K562 (cell line): ENCODE results near the gene TMC8. TPM values are rescaled to one million over a fixed set of nuclear protein-coding genes. Genes with fewer than 3 reads are reported as not detected.
A peak's percentile ranks its signal among the peaks of the same experiment; 100 is the strongest.

Experiments
- ATF1 ChIP-seq, 2 experiments: fragments of 450-650 bp in 1 of 2; IDR thresholded peaks; 2 replicates each; pipeline ENCODE4 v1.6.1; 2016; ENCODE audit warnings: missing compliant biosample characterization in 1 of 2, missing genetic modification characterization in 1 of 2
- ATF7 ChIP-seq: fragments of 450-650 bp; IDR thresholded peaks from 2 replicates; pipeline ENCODE4 v1.7.1; 2014; ENCODE audit warnings: mild to moderate bottlenecking, moderate library complexity
- CHD2 ChIP-seq: IDR thresholded peaks from 2 replicates; pipeline ENCODE4 v1.6.1; 2011; ENCODE audit warnings: low read depth, low read length
- CREM ChIP-seq: IDR thresholded peaks from 2 replicates; pipeline ENCODE4 v1.6.1; 2014; ENCODE audit warnings: antibody characterized with exemption, low read depth
- DDX20 ChIP-seq: fragments of 450-650 bp; IDR thresholded peaks from 2 replicates; pipeline ENCODE4 v1.6.1; 2016; ENCODE audit warnings: missing genetic modification characterization, low read depth, mild to moderate bottlenecking, missing compliant biosample characterization, moderate library complexity
- HMGN3 ChIP-seq: IDR thresholded peaks from 2 replicates; pipeline ENCODE4 v1.6.1; 2011; ENCODE audit warnings: borderline replicate concordance, low read depth, mild to moderate bottlenecking, mixed read lengths, low read length; ENCODE audit not compliant: insufficient read length; ENCODE audit errors: extremely low read depth
- L3MBTL2 ChIP-seq: fragments of 450-650 bp; IDR thresholded peaks from 2 replicates; pipeline ENCODE4 v1.6.1; 2016; ENCODE audit warnings: mild to moderate bottlenecking, moderate library complexity
- MYNN ChIP-seq, 2 experiments: sonication (generic); formaldehyde crosslinking in 1 of 2; IDR thresholded peaks; 2 replicates each; pipeline versions ENCODE4 v1.5.0 to v1.6.1; 2016 to 2020; ENCODE audit warnings: antibody characterized with exemption in 1 of 2, missing genetic modification reagents in 1 of 2
- PHF20 ChIP-seq: fragments of 450-650 bp; IDR thresholded peaks from 2 replicates; pipeline ENCODE4 v1.6.1; 2018; ENCODE audit not compliant: partially characterized antibody
- RBM22 ChIP-seq: fragments of 200-400 bp; formaldehyde crosslinking; IDR thresholded peaks from 2 replicates; pipeline ENCODE4 v1.6.1; 2018; ENCODE audit warnings: low read length, low read depth; ENCODE audit not compliant: poor library complexity, severe bottlenecking
- TCF7 ChIP-seq: sonication (generic); IDR thresholded peaks from 2 replicates; pipeline ENCODE4 v1.6.1; 2016; ENCODE audit warnings: antibody characterized with exemption, borderline replicate concordance
- ZFPM2 ChIP-seq: fragments of 250-450 bp; sonication (Bioruptor Pico); IDR thresholded peaks from 2 replicates; pipeline ENCODE4 v1.5.1; 2022; ENCODE audit warnings: mild to moderate bottlenecking
- ZNF668 ChIP-seq: fragments of 250-450 bp; sonication (Bioruptor Pico); IDR thresholded peaks from 2 replicates; pipeline ENCODE4 v1.8.0; 2022; ENCODE audit warnings: mild to moderate bottlenecking, inconsistent platforms
- polyA plus RNA-seq, 8 experiments: library from polyadenylated mRNA; depleted of rRNA in 4 of 8; stranded (reverse) in 5 of 8; unstranded in 3 of 8; fragments of >200 nt; fragmentation: Nextera tagmentation in 2 of 8; fragmentation: Illumina TruSeq in 1 of 8; extraction: Ambion mirVana in 2 of 8; extraction: Trizol in 1 of 8; gene quantifications; 2 replicates each; pipeline versions ENCODE4 v1.2.1 to v1.2.3, GENCODE V29; 2011 to 2014; ENCODE audit warnings: inconsistent platforms in 1 of 8, missing spikeins in 1 of 8
- total RNA-seq, 7 experiments: library from RNA; depleted of rRNA in 6 of 7; stranded (reverse); fragments of >200 nt in 6 of 7; fragmentation: Illumina TruSeq in 2 of 7; extraction: Trizol in 2 of 7; gene quantifications; 2 replicates each; pipeline versions ENCODE4 v1.2.1 to v1.2.3, GENCODE V29; 2011 to 2021; ENCODE audit warnings: low replicate concordance in 1 of 7
- TF ChIP-seq, protein P1 (sequence below), 2 experiments: fragments of 150-350 bp in 1 of 2; IDR thresholded peaks; 2 replicates each; pipeline ENCODE4 v1.6.1; 2012 to 2016; ENCODE audit warnings: low read depth in 2 of 2, low read length in 2 of 2, mild to moderate bottlenecking in 1 of 2, moderate library complexity in 1 of 2
- TF ChIP-seq, protein P2 (sequence below): sonication (generic); formaldehyde crosslinking; IDR thresholded peaks from 2 replicates; pipeline ENCODE4 v1.9.0; 2022; ENCODE audit warnings: mild to moderate bottlenecking, missing genetic modification reagents
- TF ChIP-seq, protein P3 (sequence below): fragments of 450-650 bp; IDR thresholded peaks from 2 replicates; pipeline ENCODE4 v1.6.1; 2016
- TF ChIP-seq, protein P4 (sequence below): conservative IDR thresholded peaks from 2 replicates; pipeline ENCODE4 v1.6.1; 2011; ENCODE audit warnings: low read depth, mild to moderate bottlenecking, low read length; ENCODE audit not compliant: control insufficient read depth

TMC8 gene
- total and polyA plus RNA-seq, 9 of the 15 experiments (the other 6 are each of a cell fraction or from before 2014, with no cell fraction given): 0.13 to 10.9 (median 2.8) TPM

DNA sequence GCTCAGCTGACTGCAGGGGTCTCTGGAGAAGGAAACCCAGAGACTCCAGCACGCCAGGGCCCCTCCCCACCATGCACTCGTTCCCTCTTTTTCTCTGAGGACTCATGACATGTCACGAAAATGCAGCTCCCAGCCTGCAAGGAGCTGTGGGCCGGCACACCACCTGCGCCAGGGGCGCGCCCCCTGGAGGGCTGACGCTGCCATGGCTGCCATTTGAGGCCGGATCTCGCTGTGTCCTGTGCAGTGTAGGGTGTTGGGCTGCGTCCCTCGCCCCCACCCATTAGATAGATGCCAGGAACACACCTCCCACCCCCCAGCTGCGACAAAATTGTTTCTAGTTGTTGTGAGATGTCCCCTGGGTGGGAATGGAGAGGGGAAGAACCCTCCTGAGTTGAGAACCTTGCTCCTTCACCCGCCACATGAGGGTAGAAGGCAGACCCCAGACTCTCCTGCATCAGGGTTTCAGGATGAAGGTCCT lies 46.0 kb downstream of the TMC8 start (continued):
- TF ChIP-seq, protein P1, sequence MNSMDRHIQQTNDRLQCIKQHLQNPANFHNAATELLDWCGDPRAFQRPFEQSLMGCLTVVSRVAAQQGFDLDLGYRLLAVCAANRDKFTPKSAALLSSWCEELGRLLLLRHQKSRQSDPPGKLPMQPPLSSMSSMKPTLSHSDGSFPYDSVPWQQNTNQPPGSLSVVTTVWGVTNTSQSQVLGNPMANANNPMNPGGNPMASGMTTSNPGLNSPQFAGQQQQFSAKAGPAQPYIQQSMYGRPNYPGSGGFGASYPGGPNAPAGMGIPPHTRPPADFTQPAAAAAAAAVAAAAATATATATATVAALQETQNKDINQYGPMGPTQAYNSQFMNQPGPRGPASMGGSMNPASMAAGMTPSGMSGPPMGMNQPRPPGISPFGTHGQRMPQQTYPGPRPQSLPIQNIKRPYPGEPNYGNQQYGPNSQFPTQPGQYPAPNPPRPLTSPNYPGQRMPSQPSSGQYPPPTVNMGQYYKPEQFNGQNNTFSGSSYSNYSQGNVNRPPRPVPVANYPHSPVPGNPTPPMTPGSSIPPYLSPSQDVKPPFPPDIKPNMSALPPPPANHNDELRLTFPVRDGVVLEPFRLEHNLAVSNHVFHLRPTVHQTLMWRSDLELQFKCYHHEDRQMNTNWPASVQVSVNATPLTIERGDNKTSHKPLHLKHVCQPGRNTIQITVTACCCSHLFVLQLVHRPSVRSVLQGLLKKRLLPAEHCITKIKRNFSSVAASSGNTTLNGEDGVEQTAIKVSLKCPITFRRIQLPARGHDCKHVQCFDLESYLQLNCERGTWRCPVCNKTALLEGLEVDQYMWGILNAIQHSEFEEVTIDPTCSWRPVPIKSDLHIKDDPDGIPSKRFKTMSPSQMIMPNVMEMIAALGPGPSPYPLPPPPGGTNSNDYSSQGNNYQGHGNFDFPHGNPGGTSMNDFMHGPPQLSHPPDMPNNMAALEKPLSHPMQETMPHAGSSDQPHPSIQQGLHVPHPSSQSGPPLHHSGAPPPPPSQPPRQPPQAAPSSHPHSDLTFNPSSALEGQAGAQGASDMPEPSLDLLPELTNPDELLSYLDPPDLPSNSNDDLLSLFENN (IDR thresholded peaks at IDR 0.05; ENCODE audit: low read depth in 2 of 2, low read length in 2 of 2): 0 out of 4 replicates have a peak, but pooled peaks of 1 of the 2 experiments have one; percentile 20
- TF ChIP-seq ATF7 (no peak; the same call in 1 of the 2 replicates), HMGN3 (peak; percentile 54), PHF20 (peak; percentile 38), ATF1 (CRISPR knock-in tag; IDR thresholded peaks at IDR 0.05) (no peak), ATF1 (tag; IDR thresholded peaks at IDR 0.05) (peak; percentile 32; the same call in 1 of the 2 replicates), ZNF668 (no peak), RBM22 (peak; percentile 80), CHD2 (peak; percentile 12; the same call in 1 of the 2 replicates), CREM (peak; percentile 80), ZFPM2 (CRISPR knock-in tag) (no peak), TCF7 (no peak), DDX20 (tag) (no peak), MYNN (IDR thresholded peaks at IDR 0.05) (peak; percentile 69), MYNN (CRISPR knock-in tag; IDR thresholded peaks at IDR 0.05) (no peak), L3MBTL2 (no peak; the same call in 1 of the 2 replicates)
- TF ChIP-seq, protein P2, sequence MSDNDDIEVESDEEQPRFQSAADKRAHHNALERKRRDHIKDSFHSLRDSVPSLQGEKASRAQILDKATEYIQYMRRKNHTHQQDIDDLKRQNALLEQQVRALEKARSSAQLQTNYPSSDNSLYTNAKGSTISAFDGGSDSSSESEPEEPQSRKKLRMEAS (CRISPR knock-in tag): peak; percentile 69
- TF ChIP-seq, protein P3, sequence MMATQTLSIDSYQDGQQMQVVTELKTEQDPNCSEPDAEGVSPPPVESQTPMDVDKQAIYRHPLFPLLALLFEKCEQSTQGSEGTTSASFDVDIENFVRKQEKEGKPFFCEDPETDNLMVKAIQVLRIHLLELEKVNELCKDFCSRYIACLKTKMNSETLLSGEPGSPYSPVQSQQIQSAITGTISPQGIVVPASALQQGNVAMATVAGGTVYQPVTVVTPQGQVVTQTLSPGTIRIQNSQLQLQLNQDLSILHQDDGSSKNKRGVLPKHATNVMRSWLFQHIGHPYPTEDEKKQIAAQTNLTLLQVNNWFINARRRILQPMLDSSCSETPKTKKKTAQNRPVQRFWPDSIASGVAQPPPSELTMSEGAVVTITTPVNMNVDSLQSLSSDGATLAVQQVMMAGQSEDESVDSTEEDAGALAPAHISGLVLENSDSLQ: peak; percentile 13; the same call in 1 of the 2 replicates
- TF ChIP-seq, protein P4, sequence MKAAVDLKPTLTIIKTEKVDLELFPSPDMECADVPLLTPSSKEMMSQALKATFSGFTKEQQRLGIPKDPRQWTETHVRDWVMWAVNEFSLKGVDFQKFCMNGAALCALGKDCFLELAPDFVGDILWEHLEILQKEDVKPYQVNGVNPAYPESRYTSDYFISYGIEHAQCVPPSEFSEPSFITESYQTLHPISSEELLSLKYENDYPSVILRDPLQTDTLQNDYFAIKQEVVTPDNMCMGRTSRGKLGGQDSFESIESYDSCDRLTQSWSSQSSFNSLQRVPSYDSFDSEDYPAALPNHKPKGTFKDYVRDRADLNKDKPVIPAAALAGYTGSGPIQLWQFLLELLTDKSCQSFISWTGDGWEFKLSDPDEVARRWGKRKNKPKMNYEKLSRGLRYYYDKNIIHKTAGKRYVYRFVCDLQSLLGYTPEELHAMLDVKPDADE: peak; percentile 33; the same call in 1 of the 2 replicates
